Tibial nerve (tissue), 4 donors: ENCODE measurements around the gene DACT3. TPM values are rescaled to one million over a fixed set of nuclear protein-coding genes. Genes with fewer than 3 reads are reported as not detected.

Experiments used
- DNase-seq, 2 donors: peaks; one replicate each; pipeline ENCODE4 v3.0.0-alpha.2; 2019; ENCODE audit warnings: low spot score in 2 of 2
- H3K27ac ChIP-seq, 4 donors: fragments of 200-600 bp; sonication (generic) in 3 of 4; one replicate each; pipeline ENCODE4 v1.5.1; 2017 to 2019; ENCODE audit warnings: mild to moderate bottlenecking in 1 of 4
- H3K27me3 ChIP-seq, 2 donors: fragments of 200-600 bp; sonication (generic) in 1 of 2; one replicate each; pipeline versions ENCODE4 v1.5.1 to v1.6.0; 2017 to 2019
- H3K36me3 ChIP-seq, 3 donors: fragments of 200-600 bp; sonication (generic); one replicate each; pipeline ENCODE4 v1.5.1; 2018 to 2019
- H3K4me1 ChIP-seq, 4 donors: fragments of 200-600 bp; sonication (generic) in 3 of 4; one replicate each; pipeline ENCODE4 v1.5.1; 2017 to 2019
- H3K4me3 ChIP-seq, 4 donors: fragments of 200-600 bp; sonication (generic) in 3 of 4; one replicate each; pipeline ENCODE4 v1.5.1; 2017 to 2019; ENCODE audit warnings: mild to moderate bottlenecking in 1 of 4, moderate library complexity in 1 of 4
- H3K9me3 ChIP-seq, 4 donors: fragments of 200-600 bp; sonication (generic) in 3 of 4; one replicate each; pipeline ENCODE4 v1.5.1; 2017 to 2019
- EP300 ChIP-seq, 2 donors: sonication (generic); formaldehyde crosslinking; IDR thresholded peaks; one replicate each; pipeline ENCODE4 v1.6.1; 2017; ENCODE audit warnings: antibody characterized with exemption in 2 of 2, mild to moderate bottlenecking in 1 of 2
- POLR2A ChIP-seq, 2 donors: fragments of 450-650 bp; IDR thresholded peaks; one replicate each; pipeline ENCODE4 v1.6.1; 2017; ENCODE audit warnings: antibody characterized with exemption in 2 of 2, mild to moderate bottlenecking in 2 of 2, moderate library complexity in 2 of 2
- WGBS, 2 donors: methylation state at CpG; one replicate each; pipeline ENCODE4 v1.1.5; 2018; 5-methylcytosine and 5-hydroxymethylcytosine counted together
- total RNA-seq, 4 donors: library from RNA; depleted of rRNA; stranded (reverse); fragments of >200 nt; gene quantifications; one replicate each; pipeline ENCODE4 v1.1.0, GENCODE V29; 2016
- TF ChIP-seq, protein P1 (sequence below), 5 experiments: fragments of 200-600 bp in 3 of 5; fragments of 450-650 bp in 2 of 5; sonication (generic) in 3 of 5; IDR thresholded peaks; one replicate each; pipeline ENCODE4 v1.5.1; 2016 to 2019; ENCODE audit warnings: antibody characterized with exemption in 5 of 5, mild to moderate bottlenecking in 3 of 5, moderate library complexity in 2 of 5

DACT3 gene
- total RNA-seq, 4 donors from 2014 or later, result 7.1 to 11.7 (median 8.2) TPM

DNA sequence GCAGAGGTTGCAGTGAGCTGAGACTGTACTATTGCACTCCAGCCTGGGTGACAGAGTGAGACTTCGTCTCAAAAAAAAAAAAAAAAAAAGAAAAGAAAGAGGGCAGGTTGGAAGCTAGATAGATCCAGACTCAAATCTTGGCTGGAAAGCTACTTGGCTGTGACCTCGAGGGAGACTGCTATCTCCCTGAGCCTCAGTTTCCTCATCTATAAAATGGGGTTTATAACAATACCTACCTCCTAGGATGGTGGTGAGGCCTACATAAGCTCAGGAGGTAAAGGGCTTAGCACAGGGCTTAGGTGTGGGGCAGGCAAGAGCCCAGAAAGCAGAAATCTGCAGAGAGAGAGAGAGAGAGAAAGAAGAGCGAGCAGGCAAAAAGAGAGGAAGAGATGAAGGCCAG lies 24.2 kb upstream of the DACT3 start:
- H3K36me3 ChIP-seq, result peaks cover 3 to 100% (median 23%) of the 10 kb centered on the region in 3 donors
- 84 to 95% methylated on average over 3 of the region's 3 CpGs for WGBS, 2 donors

DNA sequence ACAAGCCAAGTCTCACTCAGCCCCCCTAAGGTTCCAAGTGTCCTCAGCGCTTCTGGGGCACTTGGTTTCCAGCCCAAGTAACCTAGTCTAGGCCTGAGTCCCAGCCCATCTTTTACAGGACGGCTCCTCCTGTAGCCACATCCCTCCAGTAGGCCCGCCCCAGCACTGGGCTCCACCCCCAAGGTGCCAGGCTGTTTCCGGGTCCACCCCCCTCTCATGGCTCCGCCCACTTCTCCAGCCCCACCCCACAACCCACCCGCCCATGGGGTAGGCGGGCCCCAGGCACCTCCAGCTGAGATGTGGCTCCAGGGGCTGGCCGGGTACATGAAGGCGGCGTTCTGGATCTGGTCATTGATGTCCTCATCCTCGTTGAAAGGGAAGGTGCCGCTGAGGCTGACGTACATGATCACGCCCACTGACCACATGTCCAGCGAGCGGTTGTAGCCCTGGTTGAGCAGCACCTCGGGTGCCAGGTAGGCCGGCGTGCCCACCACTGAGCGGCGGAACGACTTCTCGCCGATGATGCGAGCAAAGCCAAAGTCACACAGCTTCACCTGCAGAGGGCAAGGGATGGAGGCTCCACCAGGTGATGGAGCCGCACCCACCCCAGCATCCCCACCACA lies 17.2 kb upstream of the DACT3 start:
- Histone ChIP-seq H3K9me3 (no peaks in the 10 kb centered on the region), H3K27ac (no peak overlapping the region), H3K4me1 (no peaks in the 10 kb centered on the region), H3K4me3 (no peak overlapping the region), H3K27me3 (no peaks in the 10 kb centered on the region), H3K36me3 (peaks cover 0 to 99% (median 8%) of the 10 kb centered on the region in 3 donors)
- no peak for DNase-seq
- no peak for TF ChIP-seq POLR2A (IDR thresholded peaks at IDR 0.05)
- TF ChIP-seq, protein P1, sequence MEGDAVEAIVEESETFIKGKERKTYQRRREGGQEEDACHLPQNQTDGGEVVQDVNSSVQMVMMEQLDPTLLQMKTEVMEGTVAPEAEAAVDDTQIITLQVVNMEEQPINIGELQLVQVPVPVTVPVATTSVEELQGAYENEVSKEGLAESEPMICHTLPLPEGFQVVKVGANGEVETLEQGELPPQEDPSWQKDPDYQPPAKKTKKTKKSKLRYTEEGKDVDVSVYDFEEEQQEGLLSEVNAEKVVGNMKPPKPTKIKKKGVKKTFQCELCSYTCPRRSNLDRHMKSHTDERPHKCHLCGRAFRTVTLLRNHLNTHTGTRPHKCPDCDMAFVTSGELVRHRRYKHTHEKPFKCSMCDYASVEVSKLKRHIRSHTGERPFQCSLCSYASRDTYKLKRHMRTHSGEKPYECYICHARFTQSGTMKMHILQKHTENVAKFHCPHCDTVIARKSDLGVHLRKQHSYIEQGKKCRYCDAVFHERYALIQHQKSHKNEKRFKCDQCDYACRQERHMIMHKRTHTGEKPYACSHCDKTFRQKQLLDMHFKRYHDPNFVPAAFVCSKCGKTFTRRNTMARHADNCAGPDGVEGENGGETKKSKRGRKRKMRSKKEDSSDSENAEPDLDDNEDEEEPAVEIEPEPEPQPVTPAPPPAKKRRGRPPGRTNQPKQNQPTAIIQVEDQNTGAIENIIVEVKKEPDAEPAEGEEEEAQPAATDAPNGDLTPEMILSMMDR (IDR thresholded peaks at IDR 0.05), result no peak
- no peak for TF ChIP-seq EP300 (IDR thresholded peaks at IDR 0.05)
- 76 to 87% methylated on average over 20 to 25 of the region's 26 CpGs for WGBS, 2 donors

More for the DNA sequence above, 24.2 kb upstream of the DACT3 start:
- TF ChIP-seq POLR2A (IDR thresholded peaks at IDR 0.05) (no peak), EP300 (IDR thresholded peaks at IDR 0.05) (no peak)
- TF ChIP-seq, protein P1 (IDR thresholded peaks at IDR 0.05), result no peak
- Histone ChIP-seq H3K4me1 (no peaks in the 10 kb centered on the region), H3K9me3 (no peaks in the 10 kb centered on the region), H3K27me3 (no peaks in the 10 kb centered on the region), H3K27ac (no peak overlapping the region), H3K4me3 (no peak overlapping the region)
- DNase-seq, result no peak

DNA sequence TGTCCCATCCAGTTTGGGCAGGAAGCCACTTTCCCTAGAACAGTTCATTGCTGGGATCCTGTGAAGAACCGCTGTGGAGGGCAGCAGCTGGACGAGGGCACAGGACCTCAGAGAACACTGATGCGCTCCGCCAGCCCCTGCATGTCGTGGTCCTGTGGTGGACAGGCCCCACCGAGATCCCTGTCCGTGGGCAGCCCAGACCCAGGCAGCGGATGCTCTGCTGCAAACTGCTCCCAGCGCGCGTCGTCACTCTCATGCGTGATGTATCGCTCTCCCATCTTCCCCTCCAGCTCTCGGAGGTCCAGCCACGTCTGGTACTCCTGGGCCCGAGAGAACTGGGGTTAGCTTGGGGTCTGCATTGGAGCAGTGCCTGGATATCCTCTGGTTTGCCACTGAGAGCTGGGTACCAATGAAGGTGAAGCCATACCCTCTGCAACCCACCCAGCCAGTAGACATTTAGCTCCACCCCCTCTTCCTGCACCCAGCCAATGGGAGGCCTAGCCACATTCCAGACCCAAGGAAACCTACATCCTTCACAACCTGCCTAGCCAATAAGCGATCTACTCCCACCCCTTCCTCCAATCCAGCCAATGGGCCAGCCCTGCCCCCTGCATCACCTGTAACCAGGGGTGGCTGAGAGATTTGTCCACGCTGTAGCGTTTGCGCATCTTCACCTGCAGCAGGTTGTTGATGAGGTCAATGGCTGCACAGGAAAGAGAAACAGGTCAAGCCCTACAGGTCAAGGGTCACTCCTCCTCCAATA lies 13.6 kb upstream of the DACT3 start:
- peaks cover 0 to 72% (median 4%) of the 10 kb centered on the region in 3 donors for H3K36me3 ChIP-seq
- WGBS, 2 donors, result 95 to 96% methylated on average over 21 of the region's 21 CpGs
- H3K9me3 ChIP-seq, result no peaks in the 10 kb centered on the region
- no peak overlapping the region for H3K4me3 ChIP-seq
- H3K4me1 ChIP-seq, result no peaks in the 10 kb centered on the region
- no peak for DNase-seq
- TF ChIP-seq, protein P1 (IDR thresholded peaks at IDR 0.05), result no peak
- no peak for TF ChIP-seq EP300 (IDR thresholded peaks at IDR 0.05)
- TF ChIP-seq POLR2A (IDR thresholded peaks at IDR 0.05), result no peak
- H3K27ac ChIP-seq, result no peak overlapping the region
- H3K27me3 ChIP-seq, result no peaks in the 10 kb centered on the region

DNA sequence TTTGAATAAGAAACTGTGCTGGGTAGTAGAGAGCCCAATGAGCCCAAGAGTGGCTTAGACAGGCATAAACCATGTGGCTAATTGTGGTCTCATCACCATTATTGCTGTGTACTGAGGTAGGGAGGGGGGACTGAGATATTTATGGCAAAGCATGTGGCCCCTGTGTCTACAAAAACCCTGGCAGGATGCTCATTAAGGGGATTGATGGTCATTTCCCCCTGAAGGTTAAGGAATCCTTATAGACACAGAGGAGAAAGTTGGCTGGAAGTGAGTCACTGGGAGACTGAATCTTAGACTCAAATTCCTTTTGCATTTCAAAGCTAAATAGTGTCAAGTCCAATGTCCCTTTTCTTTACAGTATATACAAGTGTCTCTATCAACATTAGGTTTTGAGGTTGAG lies 9.8 kb upstream of the DACT3 start:
- Histone ChIP-seq H3K27ac (no peak overlapping the region), H3K9me3 (no peaks in the 10 kb centered on the region), H3K4me3 (no peak overlapping the region), H3K36me3 (peaks cover 0 to 35% (median 4%) of the 10 kb centered on the region in 3 donors), H3K27me3 (no peaks in the 10 kb centered on the region), H3K4me1 (no peaks in the 10 kb centered on the region)
- no peak for DNase-seq
- TF ChIP-seq EP300 (IDR thresholded peaks at IDR 0.05), result no peak
- TF ChIP-seq, protein P1 (IDR thresholded peaks at IDR 0.05), result no peak
- no peak for TF ChIP-seq POLR2A (IDR thresholded peaks at IDR 0.05)

DNA sequence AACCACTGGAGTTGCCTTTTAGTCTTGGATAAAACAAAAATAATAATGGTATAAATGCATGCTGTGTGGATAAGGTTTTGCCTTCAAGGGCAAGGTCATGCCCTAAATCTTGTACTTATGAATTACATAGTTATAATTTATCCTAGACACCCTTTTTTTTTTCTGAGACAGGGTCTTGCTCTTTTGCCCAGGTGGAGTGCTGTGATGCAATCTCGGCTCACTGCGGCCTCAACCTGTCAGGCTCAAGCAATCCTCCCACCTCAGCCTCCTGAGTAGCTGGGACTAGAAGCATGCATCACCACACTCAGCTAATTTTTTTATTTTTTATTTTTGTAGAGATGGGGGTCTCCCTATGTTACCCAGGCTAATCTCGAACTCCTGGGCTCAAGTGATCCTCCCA lies 7.7 kb upstream of the DACT3 start:
- no peaks in the 10 kb centered on the region for H3K9me3 ChIP-seq
- no peak for TF ChIP-seq EP300 (IDR thresholded peaks at IDR 0.05)
- no peak for TF ChIP-seq POLR2A (IDR thresholded peaks at IDR 0.05)
- TF ChIP-seq, protein P1 (IDR thresholded peaks at IDR 0.05), result no peak
- no peak for DNase-seq
- H3K4me3 ChIP-seq, result no peak overlapping the region
- H3K4me1 ChIP-seq, result no peaks in the 10 kb centered on the region
- H3K27me3 ChIP-seq, result no peaks in the 10 kb centered on the region
- H3K36me3 ChIP-seq, result peaks cover 0 to 14% (median 0%) of the 10 kb centered on the region in 3 donors
- H3K27ac ChIP-seq, result no peak overlapping the region
- 90 to 94% methylated on average over 3 of the region's 3 CpGs for WGBS, 2 donors
